ENCODE measurements around the gene AFF3. TPM values are rescaled to one million over a fixed set of nuclear protein-coding genes. Genes with fewer than 3 reads are reported as not detected.

AFF3 gene
- total RNA-seq, 1 experiment from 2014 or later, result 0.22 TPM

DNA sequence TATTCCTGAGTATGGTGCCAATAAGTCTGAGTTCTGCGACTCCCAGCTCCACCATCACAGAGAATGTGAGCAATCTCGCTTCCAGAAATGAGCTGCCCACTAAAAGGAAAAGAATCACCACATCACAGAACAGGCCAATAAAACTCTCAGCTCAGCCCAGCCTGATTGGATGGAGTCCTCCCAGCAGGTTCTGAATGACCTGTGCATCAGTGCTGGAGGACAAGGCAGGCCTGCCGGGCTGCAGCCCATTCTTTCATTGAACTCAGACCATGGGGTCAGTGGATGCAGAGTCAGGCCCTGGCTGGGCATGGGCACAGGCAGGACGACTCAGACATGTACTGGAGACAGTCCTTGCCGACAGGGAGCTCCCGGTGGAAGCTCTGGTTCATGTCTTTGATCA is 519.9 kb downstream of the AFF3 start:
- H3K9me3 Mint-ChIP-seq, result 0 out of 5 replicates have a peak, but pooled peaks cover 0 to 2% of the 10 kb centered on the region in 2 experiments
- no peaks in the 10 kb centered on the region for H3K4me1 Mint-ChIP-seq
- no peak overlapping the region for H3K18ac ChIP-seq (ENCODE audit: insufficient read length, low read depth, low read length)
- H3K9me3 ChIP-seq (ENCODE audit: control insufficient read depth, low read depth, low read length), result no peaks in the 10 kb centered on the region
- no peak overlapping the region for H2AFZ ChIP-seq (ENCODE audit: low read length)
- peaks cover 5% of the 10 kb centered on the region; the same call in 1 of the 2 replicates for H3K27me3 Mint-ChIP-seq (ENCODE audit: low read depth)
- TF ChIP-seq, protein P1, sequence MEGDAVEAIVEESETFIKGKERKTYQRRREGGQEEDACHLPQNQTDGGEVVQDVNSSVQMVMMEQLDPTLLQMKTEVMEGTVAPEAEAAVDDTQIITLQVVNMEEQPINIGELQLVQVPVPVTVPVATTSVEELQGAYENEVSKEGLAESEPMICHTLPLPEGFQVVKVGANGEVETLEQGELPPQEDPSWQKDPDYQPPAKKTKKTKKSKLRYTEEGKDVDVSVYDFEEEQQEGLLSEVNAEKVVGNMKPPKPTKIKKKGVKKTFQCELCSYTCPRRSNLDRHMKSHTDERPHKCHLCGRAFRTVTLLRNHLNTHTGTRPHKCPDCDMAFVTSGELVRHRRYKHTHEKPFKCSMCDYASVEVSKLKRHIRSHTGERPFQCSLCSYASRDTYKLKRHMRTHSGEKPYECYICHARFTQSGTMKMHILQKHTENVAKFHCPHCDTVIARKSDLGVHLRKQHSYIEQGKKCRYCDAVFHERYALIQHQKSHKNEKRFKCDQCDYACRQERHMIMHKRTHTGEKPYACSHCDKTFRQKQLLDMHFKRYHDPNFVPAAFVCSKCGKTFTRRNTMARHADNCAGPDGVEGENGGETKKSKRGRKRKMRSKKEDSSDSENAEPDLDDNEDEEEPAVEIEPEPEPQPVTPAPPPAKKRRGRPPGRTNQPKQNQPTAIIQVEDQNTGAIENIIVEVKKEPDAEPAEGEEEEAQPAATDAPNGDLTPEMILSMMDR (conservative IDR thresholded peaks at IDR 0.05), result no peak
- H3K9ac ChIP-seq (ENCODE audit: extremely low read depth, insufficient read length, low read length), result no peak overlapping the region
- no CpG with 5 or more reads among the region's 6 CpGs for WGBS (ENCODE audit: extremely low coverage, insufficient read length, low lambda C conversion rate)
- H2BK120ac ChIP-seq (ENCODE audit: low read depth, low read length, poor library complexity, severe bottlenecking), result no peak overlapping the region
- DNase-seq, result no peak
- H2BK20ac ChIP-seq (ENCODE audit: low read depth, low read length, poor library complexity, severe bottlenecking), result no peak overlapping the region
- H4K8ac ChIP-seq (replicated peaks; ENCODE audit: insufficient read length, low read depth, low read length), result no peak overlapping the region
- H3K27me3 ChIP-seq (ENCODE audit: insufficient read depth, low read length), result no peaks in the 10 kb centered on the region
- H3K14ac ChIP-seq (ENCODE audit: insufficient read depth, low read length), result no peak overlapping the region
- no peak overlapping the region for H3K27ac ChIP-seq (ENCODE audit: insufficient read length, low read depth, low read length)
- H4K20me1 ChIP-seq (ENCODE audit: control insufficient read depth, insufficient read depth, insufficient read length), result no peaks in the 10 kb centered on the region
- H3K4me2 ChIP-seq (ENCODE audit: insufficient read depth, insufficient read length, low read length), result no peak overlapping the region
- H2BK12ac ChIP-seq (ENCODE audit: insufficient read length, low read depth, low read length), result no peak overlapping the region
- H2BK5ac ChIP-seq (ENCODE audit: insufficient read length, low read length), result no peak overlapping the region
- H3K56ac ChIP-seq (ENCODE audit: insufficient read length, low read depth, low read length), result no peak overlapping the region
- no peak overlapping the region for H4K5ac ChIP-seq (ENCODE audit: insufficient read length, low read depth, low read length)
- H3K4me1 ChIP-seq (ENCODE audit: insufficient read depth, low read length), result no peaks in the 10 kb centered on the region
- H3K36me3 Mint-ChIP-seq (ENCODE audit: insufficient read depth in 1 of 3, low read depth in 3 of 3), result no peaks in the 10 kb centered on the region; a peak in 1 of 7 replicates
- no peak overlapping the region for H2BK15ac ChIP-seq (ENCODE audit: low read depth, low read length)
- H3K27ac Mint-ChIP-seq, result no peak overlapping the region; a peak in 1 of 7 replicates
- H4K91ac ChIP-seq (ENCODE audit: insufficient read length, low read depth, low read length), result no peak overlapping the region
- H3K23ac ChIP-seq (ENCODE audit: insufficient read length, low read depth, low read length), result no peak overlapping the region
- H3K79me2 ChIP-seq (ENCODE audit: insufficient read depth, low read length), result no peaks in the 10 kb centered on the region
- H3K4me3 Mint-ChIP-seq, result no peak overlapping the region
- no peak overlapping the region for H3T11ph ChIP-seq (ENCODE audit: low read length)
- no peak overlapping the region for H2AK5ac ChIP-seq (ENCODE audit: insufficient read length, low read length)
- H3K79me1 ChIP-seq (ENCODE audit: insufficient read depth, low read depth, low read length, poor library complexity, severe bottlenecking), result no peaks in the 10 kb centered on the region
- no peaks in the 10 kb centered on the region for H3K23me2 ChIP-seq (ENCODE audit: insufficient read length, low read depth, low read length, poor library complexity, severe bottlenecking)
- no peak overlapping the region for H3K4ac ChIP-seq (ENCODE audit: low read depth, low read length)
